Measurements from ENCODE around the gene NT5DC4.

- TF ChIP-seq, protein P1, sequence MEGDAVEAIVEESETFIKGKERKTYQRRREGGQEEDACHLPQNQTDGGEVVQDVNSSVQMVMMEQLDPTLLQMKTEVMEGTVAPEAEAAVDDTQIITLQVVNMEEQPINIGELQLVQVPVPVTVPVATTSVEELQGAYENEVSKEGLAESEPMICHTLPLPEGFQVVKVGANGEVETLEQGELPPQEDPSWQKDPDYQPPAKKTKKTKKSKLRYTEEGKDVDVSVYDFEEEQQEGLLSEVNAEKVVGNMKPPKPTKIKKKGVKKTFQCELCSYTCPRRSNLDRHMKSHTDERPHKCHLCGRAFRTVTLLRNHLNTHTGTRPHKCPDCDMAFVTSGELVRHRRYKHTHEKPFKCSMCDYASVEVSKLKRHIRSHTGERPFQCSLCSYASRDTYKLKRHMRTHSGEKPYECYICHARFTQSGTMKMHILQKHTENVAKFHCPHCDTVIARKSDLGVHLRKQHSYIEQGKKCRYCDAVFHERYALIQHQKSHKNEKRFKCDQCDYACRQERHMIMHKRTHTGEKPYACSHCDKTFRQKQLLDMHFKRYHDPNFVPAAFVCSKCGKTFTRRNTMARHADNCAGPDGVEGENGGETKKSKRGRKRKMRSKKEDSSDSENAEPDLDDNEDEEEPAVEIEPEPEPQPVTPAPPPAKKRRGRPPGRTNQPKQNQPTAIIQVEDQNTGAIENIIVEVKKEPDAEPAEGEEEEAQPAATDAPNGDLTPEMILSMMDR (IDR thresholded peaks at IDR 0.05): no peak
- no peak for TF ChIP-seq SIN3A (IDR thresholded peaks at IDR 0.05; ENCODE audit: borderline replicate concordance, insufficient read depth, low read depth, low read length)
Observed at GRCh38 chr2:112723995-112724394, 3.2 kb downstream of the NT5DC4 start.

All from Panc1 (cell line).